WI38 (cell line): ENCODE measurements around the gene COX15.

Source experiments
- H3K4me3 ChIP-seq: 2 replicates; pipeline ENCODE4 v1.5.1; 2011; ENCODE audit warnings: low read depth, mild to moderate bottlenecking, control low read depth, low read length
- CTCF ChIP-seq: IDR thresholded peaks from 2 replicates; pipeline ENCODE4 v1.5.1; 2012; ENCODE audit warnings: low read depth, mild to moderate bottlenecking, control low read depth, low read length

Gene COX15

GRCh38 chr10:99768556-99768955, 36.6 kb upstream of the COX15 start:
- TF ChIP-seq CTCF: no peak
- H3K4me3 ChIP-seq: no peak overlapping the region

- no peak for TF ChIP-seq CTCF
- H3K4me3 ChIP-seq: no peak overlapping the region
Measured at GRCh38 chr10:99767901-99768300, 36.0 kb upstream of the COX15 start.

- TF ChIP-seq CTCF: no peak
- H3K4me3 ChIP-seq: no peak overlapping the region
Measured at GRCh38 chr10:99766302-99766681, 34.4 kb upstream of the COX15 start.

GRCh38 chr10:99765672-99766301, 33.9 kb upstream of the COX15 start:
- TF ChIP-seq CTCF: no peak

GRCh38 chr10:99761365-99761764, 29.4 kb upstream of the COX15 start:
- H3K4me3 ChIP-seq: no peak overlapping the region
- TF ChIP-seq CTCF: no peak

More at GRCh38 chr10:99765672-99766301, 33.9 kb upstream of the COX15 start:
- H3K4me3 ChIP-seq: no peak overlapping the region

- no peak overlapping the region for H3K4me3 ChIP-seq
- no peak for TF ChIP-seq CTCF
Measured at GRCh38 chr10:99760321-99760720, 28.4 kb upstream of the COX15 start.

GRCh38 chr10:99758211-99758891, 26.4 kb upstream of the COX15 start:
- H3K4me3 ChIP-seq: no peak overlapping the region
- no peak for TF ChIP-seq CTCF
